ACHN (cell line): ENCODE measurements around the gene SLC35A1.

Experiments used
- DNase-seq: peaks from one replicate; pipeline ENCODE4 v3.0.0-alpha.2; 2015
- in situ Hi-C: cut with HindIII; loops from 2 replicates; pipeline ENCODE4 v1.10.0; 2017; ENCODE audit warnings: low sequenced_read_pairs, low pct_ligation_motif_present, low pct_unique_long_range_greater_than_20kb

SLC35A1 gene

GRCh38 chr6:87504441-87504840 is 31.7 kb downstream of the SLC35A1 start:
- in situ Hi-C loops: no loop called here
- DNase-seq: no peak

- in situ Hi-C loops: no loop called here
- DNase-seq: no peak
Measured at GRCh38 chr6:87514831-87515230, 42.1 kb downstream of the SLC35A1 start.

- in situ Hi-C loops: no loop called here
- no peak for DNase-seq
Measured at GRCh38 chr6:87518453-87518852, 45.7 kb downstream of the SLC35A1 start.

- no peak for DNase-seq
- in situ Hi-C loops: no loop called here
Measured at GRCh38 chr6:87522686-87523085, 49.9 kb downstream of the SLC35A1 start.

GRCh38 chr6:87529221-87529620 is 56.4 kb downstream of the SLC35A1 start:
- in situ Hi-C loops: no loop called here
- no peak for DNase-seq

GRCh38 chr6:87534377-87535047 is 61.7 kb downstream of the SLC35A1 start:
- in situ Hi-C loops: no loop called here

GRCh38 chr6:87538510-87539260 is 65.9 kb downstream of the SLC35A1 start:
- in situ Hi-C loops: no loop called here
- DNase-seq: no peak

More at GRCh38 chr6:87534377-87535047, 61.7 kb downstream of the SLC35A1 start:
- DNase-seq: no peak

- in situ Hi-C loops: no loop called here
- DNase-seq: no peak
Measured at GRCh38 chr6:87539554-87539953, 66.8 kb downstream of the SLC35A1 start.

- in situ Hi-C loops: no loop called here
- DNase-seq: no peak
Measured at GRCh38 chr6:87540539-87540938, 67.8 kb downstream of the SLC35A1 start.

- no peak for DNase-seq
Measured at GRCh38 chr6:87541041-87541440, 68.3 kb downstream of the SLC35A1 start.

GRCh38 chr6:87541744-87542143 is 69.0 kb downstream of the SLC35A1 start:
- no peak for DNase-seq
- in situ Hi-C loops: no loop called here

More at GRCh38 chr6:87541041-87541440, 68.3 kb downstream of the SLC35A1 start:
- in situ Hi-C loops: no loop called here

GRCh38 chr6:87543696-87544473 is 71.1 kb downstream of the SLC35A1 start:
- in situ Hi-C loops: no loop called here
- no peak for DNase-seq

- in situ Hi-C loops: no loop called here
- DNase-seq: no peak
Measured at GRCh38 chr6:87544474-87544735, 71.6 kb downstream of the SLC35A1 start.

GRCh38 chr6:87551799-87552198 is 79.0 kb downstream of the SLC35A1 start:
- DNase-seq: no peak
- in situ Hi-C loops: no loop called here

GRCh38 chr6:87553159-87553765 is 80.5 kb downstream of the SLC35A1 start:
- in situ Hi-C loops: no loop called here
- DNase-seq: no peak

GRCh38 chr6:87555506-87555905 is 82.7 kb downstream of the SLC35A1 start:
- DNase-seq: no peak
- in situ Hi-C loops: no loop called here

GRCh38 chr6:87558446-87558845 is 85.7 kb downstream of the SLC35A1 start:
- in situ Hi-C loops: no loop called here
- DNase-seq: no peak

- DNase-seq: no peak
- in situ Hi-C loops: no loop called here
Measured at GRCh38 chr6:87561017-87561416, 88.2 kb downstream of the SLC35A1 start.
